NCI-H1694 (cell line): ENCODE results near the gene CHMP4B.

Source experiments
- DNase-seq: peaks from one replicate; lab custom pipeline; 2025; lab: John Stamatoyannopoulos, UW

CHMP4B gene

DNA sequence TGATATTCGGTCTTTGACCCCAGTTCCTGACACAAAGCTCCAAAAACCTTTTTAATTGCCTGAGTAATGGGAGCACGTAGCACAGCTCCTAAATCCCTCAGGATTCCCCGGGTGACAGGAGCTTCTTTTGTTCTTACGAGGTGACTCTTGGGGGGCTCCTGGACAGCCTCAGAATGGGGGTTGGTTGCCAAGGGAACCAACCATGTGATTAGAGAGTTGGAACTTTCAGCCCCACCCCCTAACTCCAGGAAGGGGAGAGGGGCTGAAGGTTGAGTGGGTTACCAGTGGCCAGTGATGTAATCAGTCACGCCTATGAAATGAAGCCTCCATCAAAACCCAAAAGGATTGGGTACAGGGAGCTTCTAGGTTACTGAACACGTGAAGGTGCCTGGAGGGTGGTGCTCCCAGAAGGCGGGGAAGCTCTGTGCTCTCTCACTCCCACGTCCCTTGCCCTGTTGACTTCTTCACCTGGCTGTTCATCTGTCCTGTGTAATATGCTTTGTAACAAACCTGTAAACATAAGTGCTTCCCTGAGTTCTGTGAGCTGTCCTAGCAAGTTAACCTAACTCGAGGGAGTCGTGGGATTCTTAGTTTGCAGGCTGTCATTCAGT, 89.5 kb downstream of the CHMP4B start:
- DNase-seq = no peak

DNA sequence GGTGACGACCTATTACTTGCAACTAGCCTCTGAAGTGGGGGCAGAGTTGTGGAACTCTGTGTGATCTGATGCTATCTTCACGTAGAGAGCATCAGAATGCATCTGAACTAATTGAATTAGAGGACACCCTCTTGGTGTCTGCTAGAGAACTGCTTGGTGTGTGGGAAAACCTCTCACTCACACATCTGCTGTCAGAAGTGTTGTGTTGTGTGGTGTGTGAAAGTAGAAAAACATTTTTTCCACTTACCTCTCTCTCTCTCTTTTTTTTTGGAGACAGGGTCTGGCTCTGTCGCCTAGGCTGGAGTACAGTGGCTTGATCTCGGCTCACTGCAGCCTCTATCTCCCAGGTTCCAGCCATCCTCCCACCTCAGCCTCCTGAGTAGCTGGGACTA, 90.0 kb downstream of the CHMP4B start:
- DNase-seq = no peak

DNA sequence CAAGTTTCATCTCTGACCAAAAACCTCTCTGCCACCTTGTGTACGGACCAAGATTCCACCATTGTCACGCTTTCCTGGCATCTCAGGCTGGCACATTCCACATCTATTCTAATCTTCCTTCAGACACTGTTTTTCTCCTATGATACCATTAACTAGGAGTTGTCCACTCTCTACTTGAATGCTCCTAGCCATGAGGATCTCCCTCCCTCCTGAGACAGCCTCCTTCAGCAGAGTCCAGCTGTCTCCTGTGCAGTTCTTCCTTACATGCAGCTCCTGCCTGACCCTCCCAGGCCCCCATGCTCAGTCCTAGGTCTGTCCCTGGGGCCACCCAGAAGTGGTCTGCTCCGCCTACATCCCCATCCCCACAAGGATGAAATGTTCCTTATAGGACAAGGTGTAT, 90.9 kb downstream of the CHMP4B start:
- no peak for DNase-seq
